HEK293 (cell line): Measurements from ENCODE around the gene SLC18B1.

ENCODE experiments used
- CTCF ChIA-PET: fragments of 350-600 bp; formaldehyde crosslinking; extraction: SDS; loops from one replicate; lab custom pipeline; 2021; ENCODE audit warnings: antibody characterized with exemption; lab: Yijun Ruan, JAX
- POLR2A ChIA-PET: fragments of 300-600 bp; formaldehyde crosslinking; extraction: SDS; loops from one replicate; lab custom pipeline; 2020; ENCODE audit warnings: antibody characterized with exemption, inconsistent platforms; lab: Yijun Ruan, JAX
- H3K27ac ChIP-seq: fragments of 200-500 bp; sonication (Bioruptor generic); 2 replicates; pipeline ENCODE4 v1.5.1; 2014; ENCODE audit warnings: low read depth, low read length, control low read depth, inconsistent platforms; ENCODE audit errors: extremely low read depth
- H3K36me3 ChIP-seq, 2 experiments: fragments of 200-500 bp in 1 of 2; sonication (Bioruptor generic) in 1 of 2; 1 replicate in 1 of 2; 2 replicates in 1 of 2; pipeline ENCODE4 v1.5.1; 2014 to 2017; ENCODE audit warnings: inconsistent platforms in 2 of 2, low read length in 2 of 2; ENCODE audit not compliant: control insufficient read depth in 2 of 2, insufficient read depth in 1 of 2
- H3K4me1 ChIP-seq: fragments of 200-500 bp; sonication (Bioruptor generic); 2 replicates; pipeline ENCODE4 v1.5.1; 2014; ENCODE audit warnings: mild to moderate bottlenecking, low read length, inconsistent platforms; ENCODE audit not compliant: control insufficient read depth, insufficient read depth
- H3K4me3 ChIP-seq: 2 replicates; pipeline ENCODE4 v1.5.1; 2011; ENCODE audit warnings: low read depth, mild to moderate bottlenecking, control low read depth, low read length, moderate library complexity
- H3K9me3 ChIP-seq: fragments of 200-500 bp; sonication (Bioruptor generic); 2 replicates; pipeline ENCODE4 v1.5.1; 2014; ENCODE audit warnings: low read depth, low read length, inconsistent platforms; ENCODE audit not compliant: control insufficient read depth, insufficient read depth
- AEBP2 ChIP-seq: fragments of 450-650 bp; formaldehyde crosslinking; IDR thresholded peaks from 2 replicates; pipeline ENCODE4 v1.5.1; 2016; ENCODE audit warnings: missing biosample characterization, missing genetic modification characterization, borderline replicate concordance
- EGR2 ChIP-seq: fragments of 450-650 bp; formaldehyde crosslinking; IDR thresholded peaks from 2 replicates; pipeline ENCODE4 v1.5.1; 2016; ENCODE audit warnings: low read depth, missing biosample characterization, missing genetic modification characterization
- GLIS1 ChIP-seq: fragments of 450-650 bp; formaldehyde crosslinking; IDR thresholded peaks from 2 replicates; pipeline ENCODE4 v1.5.1; 2016; ENCODE audit warnings: missing biosample characterization, missing genetic modification characterization
- GLIS2 ChIP-seq: fragments of 450-650 bp; formaldehyde crosslinking; IDR thresholded peaks from 2 replicates; pipeline ENCODE4 v1.5.1; 2016; ENCODE audit warnings: missing biosample characterization, missing genetic modification characterization
- OSR2 ChIP-seq: fragments of 450-650 bp; formaldehyde crosslinking; IDR thresholded peaks from 2 replicates; pipeline ENCODE4 v1.5.1; 2016; ENCODE audit warnings: missing biosample characterization, missing genetic modification characterization
- SCRT1 ChIP-seq: fragments of 450-650 bp; formaldehyde crosslinking; IDR thresholded peaks from 2 replicates; pipeline ENCODE4 v1.5.1; 2016; ENCODE audit warnings: missing biosample characterization, missing genetic modification characterization, borderline replicate concordance
- TRIM28 ChIP-seq: IDR thresholded peaks from 2 replicates; pipeline ENCODE4 v1.6.1; 2011; ENCODE audit warnings: low read length, control low read depth, borderline replicate concordance
- TSHZ1 ChIP-seq: fragments of 450-650 bp; formaldehyde crosslinking; IDR thresholded peaks from 2 replicates; pipeline ENCODE4 v1.5.1; 2016; ENCODE audit warnings: missing biosample characterization, missing genetic modification characterization, borderline replicate concordance
- ZIC2 ChIP-seq: fragments of 450-650 bp; formaldehyde crosslinking; IDR thresholded peaks from 2 replicates; pipeline ENCODE4 v1.5.1; 2016; ENCODE audit warnings: missing biosample characterization, missing genetic modification characterization
- ZNF10 ChIP-seq: fragments of 450-650 bp; formaldehyde crosslinking; IDR thresholded peaks from 2 replicates; pipeline ENCODE4 v1.5.1; 2017; ENCODE audit warnings: missing biosample characterization, missing genetic modification characterization
- ZNF155 ChIP-seq: fragments of 450-650 bp; formaldehyde crosslinking; IDR thresholded peaks from 2 replicates; pipeline ENCODE4 v1.5.1; 2016; ENCODE audit warnings: missing biosample characterization, missing genetic modification characterization
- ZNF157 ChIP-seq: fragments of 450-650 bp; formaldehyde crosslinking; IDR thresholded peaks from 2 replicates; pipeline ENCODE4 v1.5.1; 2016; ENCODE audit warnings: missing biosample characterization, missing genetic modification characterization
- ZNF174 ChIP-seq: fragments of 450-650 bp; formaldehyde crosslinking; IDR thresholded peaks from 2 replicates; pipeline ENCODE4 v1.5.0; 2017; ENCODE audit warnings: missing biosample characterization, mild to moderate bottlenecking, missing genetic modification characterization
- ZNF175 ChIP-seq: fragments of 450-650 bp; formaldehyde crosslinking; IDR thresholded peaks from 2 replicates; pipeline ENCODE4 v1.5.1; 2016; ENCODE audit warnings: missing biosample characterization, missing genetic modification characterization
- ZNF2 ChIP-seq: fragments of 450-650 bp; formaldehyde crosslinking; IDR thresholded peaks from 2 replicates; pipeline ENCODE4 v1.5.1; 2016; ENCODE audit warnings: missing biosample characterization, missing genetic modification characterization
- ZNF221 ChIP-seq: fragments of 450-650 bp; formaldehyde crosslinking; IDR thresholded peaks from 2 replicates; pipeline ENCODE4 v1.5.1; 2017; ENCODE audit warnings: missing biosample characterization, missing genetic modification characterization, borderline replicate concordance
- ZNF239 ChIP-seq: fragments of 450-650 bp; formaldehyde crosslinking; IDR thresholded peaks from 2 replicates; pipeline ENCODE4 v1.5.1; 2016; ENCODE audit warnings: missing biosample characterization, missing genetic modification characterization
- ZNF366 ChIP-seq: fragments of 450-650 bp; formaldehyde crosslinking; conservative IDR thresholded peaks from 2 replicates; pipeline ENCODE4 v1.5.1; 2016; ENCODE audit warnings: missing biosample characterization, missing genetic modification characterization
- ZNF426 ChIP-seq: fragments of 450-650 bp; formaldehyde crosslinking; IDR thresholded peaks from 2 replicates; pipeline ENCODE4 v1.5.1; 2017; ENCODE audit warnings: missing biosample characterization, missing genetic modification characterization, mild to moderate bottlenecking, inconsistent platforms, moderate library complexity
- ZNF513 ChIP-seq: fragments of 450-650 bp; IDR thresholded peaks from 2 replicates; pipeline ENCODE4 v1.5.1; 2018; ENCODE audit warnings: missing biosample characterization, missing genetic modification characterization
- ZNF514 ChIP-seq: fragments of 450-650 bp; formaldehyde crosslinking; IDR thresholded peaks from 2 replicates; pipeline ENCODE4 v1.5.1; 2016; ENCODE audit warnings: missing biosample characterization, missing genetic modification characterization
- ZNF544 ChIP-seq: fragments of 450-650 bp; formaldehyde crosslinking; IDR thresholded peaks from 2 replicates; pipeline ENCODE4 v1.5.0; 2017; ENCODE audit warnings: missing biosample characterization, missing genetic modification characterization
- ZNF549 ChIP-seq: fragments of 450-650 bp; IDR thresholded peaks from 2 replicates; pipeline ENCODE4 v1.5.1; 2018; ENCODE audit warnings: missing biosample characterization, missing genetic modification characterization, mild to moderate bottlenecking, inconsistent platforms, moderate library complexity
- ZNF558 ChIP-seq: fragments of 450-650 bp; formaldehyde crosslinking; IDR thresholded peaks from 2 replicates; pipeline ENCODE4 v1.5.1; 2016; ENCODE audit warnings: missing biosample characterization, missing genetic modification characterization
- ZNF561 ChIP-seq: fragments of 450-650 bp; IDR thresholded peaks from 2 replicates; pipeline ENCODE4 v1.5.1; 2018; ENCODE audit warnings: missing biosample characterization, missing genetic modification characterization, borderline replicate concordance
- ZNF610 ChIP-seq: fragments of 450-650 bp; formaldehyde crosslinking; IDR thresholded peaks from 2 replicates; pipeline ENCODE4 v1.5.1; 2016; ENCODE audit warnings: missing biosample characterization, missing genetic modification characterization, borderline replicate concordance
- ZNF623 ChIP-seq: fragments of 450-650 bp; formaldehyde crosslinking; IDR thresholded peaks from 2 replicates; pipeline ENCODE4 v1.5.1; 2016; ENCODE audit warnings: missing biosample characterization, missing genetic modification characterization
- ZNF626 ChIP-seq: fragments of 450-650 bp; sonication (Bioruptor Pico); formaldehyde crosslinking; IDR thresholded peaks from 2 replicates; pipeline ENCODE4 v1.5.1; 2018; ENCODE audit warnings: missing biosample characterization, missing genetic modification characterization, inconsistent platforms
- ZNF747 ChIP-seq: fragments of 450-650 bp; formaldehyde crosslinking; IDR thresholded peaks from 2 replicates; pipeline ENCODE4 v1.5.1; 2016; ENCODE audit warnings: missing biosample characterization, missing genetic modification characterization
- ZNF791 ChIP-seq: fragments of 450-650 bp; formaldehyde crosslinking; IDR thresholded peaks from 2 replicates; pipeline ENCODE4 v1.5.1; 2016; ENCODE audit warnings: missing biosample characterization, missing genetic modification characterization
- ZSCAN5A ChIP-seq: fragments of 450-650 bp; formaldehyde crosslinking; IDR thresholded peaks from 2 replicates; pipeline ENCODE4 v1.5.1; 2016; ENCODE audit warnings: missing biosample characterization, missing genetic modification characterization

The SLC18B1 gene

GRCh38 chr6:132752255-132752654 lies 46.2 kb downstream of the SLC18B1 start:
- CTCF ChIA-PET, result interaction anchor here (0.6 kb wide), 1 partner anchor 68 kb away, joined by 3 read pairs; no protein-coding TSS in a partner anchor
- no peaks in the 10 kb centered on the region for H3K4me1 ChIP-seq
- H3K36me3 ChIP-seq, result no peaks in the 10 kb centered on the region
- H3K27ac ChIP-seq, result no peak overlapping the region
- POLR2A ChIA-PET, result no interaction called here
- no peak overlapping the region for H3K4me3 ChIP-seq
- TF ChIP-seq ZNF155 (tag by site-specific recombination) (no peak), ZNF747 (tag by site-specific recombination) (no peak), ZNF239 (no peak), ZNF623 (tag by site-specific recombination) (no peak), ZNF221 (tag by site-specific recombination) (no peak), ZNF174 (tag by site-specific recombination) (no peak), ZNF10 (tag by site-specific recombination) (no peak), OSR2 (tag by site-specific recombination) (no peak), ZNF175 (no peak), ZNF549 (tag by site-specific recombination) (no peak), ZNF544 (tag by site-specific recombination) (no peak)
- no peaks in the 10 kb centered on the region for H3K9me3 ChIP-seq

GRCh38 chr6:132751828-132752227 lies 46.6 kb downstream of the SLC18B1 start:
- Histone ChIP-seq H3K4me1 (no peaks in the 10 kb centered on the region), H3K9me3 (no peaks in the 10 kb centered on the region), H3K36me3 (no peaks in the 10 kb centered on the region), H3K27ac (no peak overlapping the region), H3K4me3 (no peak overlapping the region)
- ChIA-PET CTCF (interaction anchor here (0.6 to 0.9 kb wide), 2 partner anchors 47 to 68 kb away, joined by 3 read pairs; no protein-coding TSS in a partner anchor), POLR2A (no interaction called here)
- TF ChIP-seq GLIS1 (tag by site-specific recombination), result no peak
- TF ChIP-seq ZNF626, result no peak
- no peak for TF ChIP-seq ZNF426 (tag by site-specific recombination)
- TF ChIP-seq ZNF791 (tag by site-specific recombination), result no peak
- no peak for TF ChIP-seq EGR2 (tag by site-specific recombination)
- TF ChIP-seq ZNF513 (tag by site-specific recombination), result no peak
- TF ChIP-seq ZNF558, result no peak
- TF ChIP-seq ZSCAN5A, result no peak
- no peak for TF ChIP-seq AEBP2 (tag by site-specific recombination)
- TF ChIP-seq ZNF514 (tag by site-specific recombination), result no peak
- no peak for TF ChIP-seq ZNF2 (tag by site-specific recombination)
- no peak for TF ChIP-seq TSHZ1 (tag by site-specific recombination)
- TF ChIP-seq ZNF561 (tag by site-specific recombination), result no peak
- no peak for TF ChIP-seq GLIS2
- TF ChIP-seq SCRT1 (tag by site-specific recombination), result no peak
- TF ChIP-seq ZNF157 (tag by site-specific recombination), result no peak
- TF ChIP-seq ZNF366 (tag by site-specific recombination), result no peak
- TF ChIP-seq ZIC2 (tag by site-specific recombination), result no peak
- no peak for TF ChIP-seq ZNF610 (tag by site-specific recombination)
- no peak for TF ChIP-seq TRIM28
- TF ChIP-seq, all 188 proteins: peak for 0
